AG04450 (cell line): ENCODE data around the gene MRPS10. TPM values are rescaled to one million over a fixed set of nuclear protein-coding genes. Genes with fewer than 3 reads are reported as not detected.
"Not testable (repeated sequence)": the region's sequence is repeated elsewhere in the genome, so short reads cannot be mapped to it uniquely, and the experiment has no call there.

ENCODE experiments used
- CTCF ChIA-PET: fragments of 300-600, 350-600 bp; formaldehyde crosslinking; extraction: SDS; loops from one replicate; lab custom pipeline; 2022; ENCODE audit warnings: antibody characterized with exemption, inconsistent platforms; lab: Charles Lee
- POLR2A ChIA-PET: fragments of 350-600 bp; formaldehyde crosslinking; extraction: SDS; loops from one replicate; lab custom pipeline; 2021; ENCODE audit warnings: antibody characterized with exemption, inconsistent platforms; lab: Yijun Ruan, JAX
- DNase-seq: peaks from one replicate; pipeline ENCODE4 v3.0.0-alpha.2; 2011; ENCODE audit warnings: low read depth, low spot score
- H3K27ac ChIP-seq: one replicate; pipeline ENCODE4 v1.5.1; 2012; ENCODE audit warnings: low read depth, low read length, control low read depth
- H3K27me3 ChIP-seq: one replicate; pipeline ENCODE4 v1.6.0; 2012; ENCODE audit warnings: low read length; ENCODE audit not compliant: control insufficient read depth, insufficient read depth
- H3K4me3 ChIP-seq: 2 replicates; pipeline ENCODE4 v1.5.1; 2011; ENCODE audit warnings: mild to moderate bottlenecking, low read depth, low read length, control low read depth
- H3K9me3 ChIP-seq: 2 replicates; pipeline ENCODE4 v1.5.1; 2012; ENCODE audit warnings: low read length; ENCODE audit not compliant: control insufficient read depth, insufficient read depth
- CTCF ChIP-seq: IDR thresholded peaks from 2 replicates; pipeline ENCODE4 v1.5.1; 2011; ENCODE audit warnings: low read depth, low read length, control low read depth, inconsistent platforms
- polyA plus RNA-seq: library from polyadenylated mRNA; depleted of rRNA; stranded (reverse); fragments of >200 nt; gene quantifications from 2 replicates; pipeline ENCODE4 v1.2.3, GENCODE V29; 2011

Gene MRPS10
- polyA plus RNA-seq, 1 experiment: 63.2 TPM

GRCh38 chr6:42195415-42195814 lies 22.2 kb downstream of the MRPS10 start:
- no peaks in the 10 kb centered on the region for H3K27me3 ChIP-seq
- H3K27ac ChIP-seq: no peak overlapping the region
- ChIA-PET CTCF (interaction anchor here (1.2 to 1.7 kb wide), 2 partner anchors 19 to 352 kb away, joined by 4 to 5 read pairs; no protein-coding TSS in a partner anchor), POLR2A (no interaction called here)
- H3K9me3 ChIP-seq: no peaks in the 10 kb centered on the region
- H3K4me3 ChIP-seq: no peak overlapping the region
- DNase-seq: no peak
- TF ChIP-seq CTCF: no peak

- CTCF ChIA-PET: interaction anchor here (0.8 to 3.1 kb wide), 2 partner anchors 20 to 354 kb away, joined by 5 to 9 read pairs; no protein-coding TSS in a partner anchor
- no peak overlapping the region for H3K4me3 ChIP-seq
- no peak for DNase-seq
Measured at GRCh38 chr6:42194056-42194455, 23.6 kb downstream of the MRPS10 start.

GRCh38 chr6:42193491-42193894 lies 24.2 kb downstream of the MRPS10 start:
- no peak for DNase-seq
- Histone ChIP-seq H3K27ac (no peak overlapping the region), H3K27me3 (no peaks in the 10 kb centered on the region), H3K9me3 (no peaks in the 10 kb centered on the region), H3K4me3 (no peak overlapping the region)
- ChIA-PET POLR2A (interaction anchor here (0.6 kb wide), 1 partner anchor 122 kb away, joined by 3 read pairs; no protein-coding TSS in a partner anchor), CTCF (interaction anchor here (0.8 to 3.1 kb wide), 3 partner anchors 21 to 355 kb away, joined by 5 to 9 read pairs (median 7); no protein-coding TSS in a partner anchor)
- TF ChIP-seq CTCF: no peak

More at GRCh38 chr6:42194056-42194455, 23.6 kb downstream of the MRPS10 start:
- TF ChIP-seq CTCF: no peak
- Histone ChIP-seq H3K9me3 (no peaks in the 10 kb centered on the region), H3K27me3 (no peaks in the 10 kb centered on the region), H3K27ac (peak overlapping the region; percentile 11)
- POLR2A ChIA-PET: no interaction called here

GRCh38 chr6:42192385-42192784 lies 25.3 kb downstream of the MRPS10 start:
- H3K27ac ChIP-seq, H3K4me3 ChIP-seq, H3K9me3 ChIP-seq, POLR2A ChIA-PET, DNase-seq, H3K27me3 ChIP-seq: not testable (repeated sequence)
- CTCF ChIA-PET: interaction anchor here (1.6 to 3.1 kb wide), 2 partner anchors 22 to 356 kb away, joined by 7 to 9 read pairs; no protein-coding TSS in a partner anchor

GRCh38 chr6:42190554-42191183 lies 27.0 kb downstream of the MRPS10 start:
- Histone ChIP-seq H3K4me3 (no peak overlapping the region), H3K27me3 (no peaks in the 10 kb centered on the region), H3K27ac (peak overlapping the region; percentile 73), H3K9me3 (no peaks in the 10 kb centered on the region)
- TF ChIP-seq CTCF: no peak
- CTCF ChIA-PET: interaction anchor here (0.6 to 0.9 kb wide), 3 partner anchors 24 to 390 kb away, joined by 3 to 11 read pairs (median 6); no protein-coding TSS in a partner anchor
- peak; percentile 69 for DNase-seq
- POLR2A ChIA-PET: interaction anchor here (0.7 to 1.4 kb wide), 3 partner anchors 10 to 26 kb away, joined by 3 to 14 read pairs (median 6); no protein-coding TSS in a partner anchor
